Body of pancreas (tissue), 4 donors: ENCODE measurements around the gene SAMD8.

Experiments
- CTCF ChIP-seq, 7 experiments: fragments of 450-650 bp in 4 of 7; fragments of 200-600 bp in 3 of 7; sonication (generic) in 3 of 7; IDR thresholded peaks; one replicate each; pipeline ENCODE4 v1.5.1; 2016 to 2019; ENCODE audit warnings: antibody characterized with exemption in 7 of 7
- POLR2A ChIP-seq, 3 donors: fragments of 450-650 bp; IDR thresholded peaks; one replicate each; pipeline ENCODE4 v1.6.1; 2016; ENCODE audit warnings: antibody characterized with exemption in 3 of 3, mild to moderate bottlenecking in 2 of 3

GRCh38 chr10:75226656-75227055 is 115.2 kb downstream of the SAMD8 start:
- no peak for TF ChIP-seq CTCF (IDR thresholded peaks at IDR 0.05)
- no peak for TF ChIP-seq POLR2A (IDR thresholded peaks at IDR 0.05)
